Epithelial cell of esophagus (primary cell): ENCODE results near the gene CDC45.

Source experiments
- DNase-seq: peaks from one replicate; pipeline ENCODE4 v3.0.0; 2010; ENCODE audit warnings: low read depth
- H3K4me3 ChIP-seq: 2 replicates; pipeline ENCODE4 v1.5.1; 2011; ENCODE audit warnings: mild to moderate bottlenecking, low read length, control low read depth
- TF ChIP-seq, protein P1 (sequence below): IDR thresholded peaks from 2 replicates; pipeline ENCODE4 v1.5.1; 2011; ENCODE audit warnings: low read depth, mild to moderate bottlenecking, low read length, control low read depth, inconsistent platforms; ENCODE audit not compliant: insufficient read depth; ENCODE audit errors: missing control alignments

Gene CDC45

DNA sequence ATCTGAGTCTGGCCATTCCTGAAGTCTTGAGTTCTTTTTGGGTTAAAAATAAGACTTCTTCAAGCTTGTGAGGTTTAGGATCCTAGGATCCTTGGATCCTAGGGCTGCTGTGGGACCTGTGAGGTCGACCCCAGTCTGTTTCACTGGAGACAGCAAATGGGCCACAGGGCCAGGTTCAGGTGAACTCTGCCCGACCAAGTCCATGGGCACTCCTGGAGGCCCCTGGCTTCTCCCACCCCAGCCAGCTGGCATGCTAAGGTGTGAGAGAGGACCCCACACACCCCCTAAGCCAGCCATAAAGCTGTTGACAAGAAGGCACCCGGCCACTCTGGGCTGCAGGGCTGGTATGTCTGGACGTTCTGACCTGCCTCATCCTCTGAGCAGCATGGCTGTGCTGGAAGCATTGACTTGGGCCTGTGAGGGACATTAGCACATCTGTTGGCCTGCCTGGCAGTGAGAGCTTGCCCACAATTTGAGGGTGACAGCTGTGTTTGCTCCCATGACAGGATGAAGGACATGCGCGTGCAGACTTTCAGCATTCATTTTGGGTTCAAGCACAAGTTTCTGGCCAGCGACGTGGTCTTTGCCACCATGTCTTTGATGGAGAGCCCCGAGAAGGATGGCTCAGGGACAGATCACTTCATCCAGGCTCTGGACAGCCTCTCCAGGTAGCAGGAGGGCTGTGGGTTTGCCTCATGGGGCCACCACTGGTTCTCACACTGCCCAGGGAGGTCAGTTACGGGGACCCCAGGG is 28.5 kb downstream of the CDC45 start:
- H3K4me3 ChIP-seq = no peak overlapping the region
- TF ChIP-seq, protein P1, sequence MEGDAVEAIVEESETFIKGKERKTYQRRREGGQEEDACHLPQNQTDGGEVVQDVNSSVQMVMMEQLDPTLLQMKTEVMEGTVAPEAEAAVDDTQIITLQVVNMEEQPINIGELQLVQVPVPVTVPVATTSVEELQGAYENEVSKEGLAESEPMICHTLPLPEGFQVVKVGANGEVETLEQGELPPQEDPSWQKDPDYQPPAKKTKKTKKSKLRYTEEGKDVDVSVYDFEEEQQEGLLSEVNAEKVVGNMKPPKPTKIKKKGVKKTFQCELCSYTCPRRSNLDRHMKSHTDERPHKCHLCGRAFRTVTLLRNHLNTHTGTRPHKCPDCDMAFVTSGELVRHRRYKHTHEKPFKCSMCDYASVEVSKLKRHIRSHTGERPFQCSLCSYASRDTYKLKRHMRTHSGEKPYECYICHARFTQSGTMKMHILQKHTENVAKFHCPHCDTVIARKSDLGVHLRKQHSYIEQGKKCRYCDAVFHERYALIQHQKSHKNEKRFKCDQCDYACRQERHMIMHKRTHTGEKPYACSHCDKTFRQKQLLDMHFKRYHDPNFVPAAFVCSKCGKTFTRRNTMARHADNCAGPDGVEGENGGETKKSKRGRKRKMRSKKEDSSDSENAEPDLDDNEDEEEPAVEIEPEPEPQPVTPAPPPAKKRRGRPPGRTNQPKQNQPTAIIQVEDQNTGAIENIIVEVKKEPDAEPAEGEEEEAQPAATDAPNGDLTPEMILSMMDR = no peak
- DNase-seq = no peak

DNA sequence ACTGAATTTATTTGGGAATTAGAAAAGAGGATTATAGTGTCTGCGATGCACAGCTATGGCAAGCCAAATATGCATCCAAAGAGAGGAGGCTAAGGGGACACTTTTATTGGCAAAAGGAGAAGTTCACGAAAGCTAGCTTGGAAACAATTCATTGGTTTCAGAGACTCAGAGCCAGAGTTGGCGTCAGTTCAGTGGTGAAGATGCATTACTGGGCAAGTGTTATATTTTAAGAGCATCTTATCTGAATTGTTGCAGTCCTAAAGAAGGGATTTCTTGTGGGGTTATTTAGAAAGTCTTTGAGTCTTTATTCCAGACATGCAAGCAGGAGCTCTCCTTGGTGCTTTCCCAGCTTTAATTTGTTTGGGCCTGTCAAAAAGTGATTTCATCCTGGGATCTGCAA is 29.5 kb downstream of the CDC45 start:
- peak; percentile 38 for DNase-seq
- TF ChIP-seq, protein P1 = no peak
- H3K4me3 ChIP-seq = no peak overlapping the region

DNA sequence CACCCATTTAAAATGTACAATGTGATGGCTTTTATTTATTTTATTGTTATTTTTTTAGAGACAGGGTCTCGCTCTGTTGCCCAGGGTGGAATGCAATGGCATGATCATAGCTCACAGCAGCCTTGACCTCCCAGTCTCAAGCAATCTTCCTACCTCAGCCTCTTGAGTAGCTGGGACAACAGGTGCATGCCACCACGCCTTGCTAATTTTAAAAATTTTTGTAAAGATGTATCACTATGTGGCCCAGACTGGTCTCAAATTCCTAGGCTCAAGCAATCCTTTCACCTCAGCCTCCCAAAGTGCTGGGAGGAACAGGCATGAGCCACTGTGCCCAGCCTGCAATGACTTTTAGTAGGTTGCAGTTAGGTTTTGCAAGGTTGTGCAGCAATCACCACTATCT is 30.2 kb downstream of the CDC45 start:
- no peak for DNase-seq
- TF ChIP-seq, protein P1 = no peak
- no peak overlapping the region for H3K4me3 ChIP-seq

DNA sequence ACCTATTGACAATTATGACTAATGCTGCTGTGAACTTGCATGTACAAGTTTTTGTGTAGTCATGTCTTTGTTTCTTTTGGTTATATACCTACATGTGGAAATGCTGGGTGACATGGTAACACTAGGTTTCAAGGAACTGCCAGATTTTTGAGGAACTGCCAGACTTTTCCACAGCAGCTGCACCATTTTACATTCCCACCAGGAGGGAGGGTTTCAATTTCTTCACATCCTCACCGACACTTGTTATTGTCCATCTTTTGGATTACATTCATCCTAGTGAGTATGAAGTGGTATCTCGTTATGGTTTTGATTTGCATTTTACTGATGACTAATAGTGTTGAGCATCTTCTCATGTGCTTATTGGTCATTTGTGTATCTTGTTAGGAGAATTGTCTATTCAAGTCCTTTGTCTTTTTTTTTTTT is 31.2 kb downstream of the CDC45 start:
- TF ChIP-seq, protein P1 = no peak
- H3K4me3 ChIP-seq = no peak overlapping the region
- peak; percentile 94 for DNase-seq

DNA sequence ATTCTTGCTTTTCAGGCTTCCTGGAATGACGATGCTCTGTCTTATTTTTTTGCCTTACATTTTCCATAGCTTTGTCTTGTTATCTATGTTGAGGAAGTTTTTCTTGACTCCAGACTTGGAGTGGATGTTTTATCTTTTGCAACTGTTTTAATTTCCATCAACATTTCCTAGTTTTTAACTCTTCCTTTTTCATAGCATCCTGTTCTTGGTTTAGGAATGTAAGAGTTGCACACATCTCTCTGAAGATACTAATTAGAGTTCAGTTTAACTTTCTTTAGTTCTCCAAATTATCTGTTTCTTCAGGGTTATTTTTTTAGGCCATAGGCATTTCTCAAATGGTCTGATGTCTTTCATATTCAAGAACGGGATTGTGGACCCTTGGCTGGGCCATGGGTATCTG is 34.1 kb downstream of the CDC45 start:
- H3K4me3 ChIP-seq = no peak overlapping the region
- DNase-seq = no peak
- TF ChIP-seq, protein P1 = no peak

DNA sequence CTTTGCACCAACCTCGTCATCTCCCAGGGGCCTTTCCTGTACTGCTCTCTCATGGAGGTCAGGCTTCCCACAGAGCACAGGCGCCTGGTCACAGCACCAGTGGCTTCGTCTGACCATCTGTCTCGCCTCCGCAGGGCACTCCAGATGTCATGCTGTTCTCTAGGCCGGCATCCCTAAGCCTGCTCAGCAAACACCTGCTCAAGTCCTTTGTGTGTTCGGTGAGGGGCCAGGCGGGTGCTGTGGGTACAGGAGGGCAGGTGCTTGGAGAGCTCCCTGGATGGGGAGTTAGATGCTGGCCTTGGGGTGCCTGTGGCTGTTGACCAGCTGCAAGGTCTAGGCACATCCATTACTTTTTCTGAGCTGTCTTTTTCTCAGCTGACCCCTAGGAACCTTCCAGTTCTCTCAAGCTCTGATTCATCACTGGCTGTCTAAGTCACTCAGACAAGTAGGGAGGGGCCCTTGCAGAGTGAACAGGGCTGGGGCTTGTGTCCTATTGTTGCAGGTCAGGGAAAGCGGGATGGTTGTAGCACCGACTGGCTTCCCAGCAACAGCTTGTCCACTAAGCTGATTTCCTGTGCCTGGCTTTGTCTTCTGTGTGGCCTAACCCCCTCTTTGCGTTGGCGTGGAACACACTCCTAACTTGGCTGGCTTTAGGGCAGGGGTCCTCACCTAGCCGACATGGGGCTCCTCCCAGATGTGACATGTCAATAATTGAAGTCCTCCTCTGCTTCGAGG is 35.3 kb downstream of the CDC45 start:
- DNase-seq = peak; percentile 71
- TF ChIP-seq, protein P1 = no peak
- H3K4me3 ChIP-seq = no peak overlapping the region
